ENCODE data around the gene DCAF5.
"Not testable (repeated sequence)": the region's sequence is repeated elsewhere in the genome, so short reads cannot be mapped to it uniquely, and the experiment has no call there.

DCAF5 gene

GRCh38 chr14:69068744-69069421 is 84.0 kb downstream of the DCAF5 start:
- peak; percentile 29 for DNase-seq

- DNase-seq: no peak
These were observed 86.3 kb downstream of the DCAF5 start for GRCh38 chr14:69066396-69067171.

- DNase-seq: not testable (repeated sequence)
These were observed 87.0 kb downstream of the DCAF5 start for GRCh38 chr14:69065934-69066333.

- DNase-seq: no peak
These were observed 88.3 kb downstream of the DCAF5 start for GRCh38 chr14:69064596-69064995.

GRCh38 chr14:69059658-69060623 is 93.0 kb downstream of the DCAF5 start:
- DNase-seq: peak; percentile 81

- no peak for DNase-seq
These were observed 96.7 kb downstream of the DCAF5 start for GRCh38 chr14:69055999-69056788.

- no peak for DNase-seq
These were observed 97.8 kb downstream of the DCAF5 start for GRCh38 chr14:69055125-69055524.

- DNase-seq: no peak
These were observed 98.9 kb downstream of the DCAF5 start for GRCh38 chr14:69054030-69054429.

- DNase-seq: peak; percentile 4
These were observed 100.7 kb downstream of the DCAF5 start for GRCh38 chr14:69052181-69052601.

- DNase-seq: no peak
These were observed 102.4 kb downstream of the DCAF5 start for GRCh38 chr14:69050240-69051184.

GRCh38 chr14:69049675-69050074 is 103.2 kb downstream of the DCAF5 start:
- peak; percentile 25 for DNase-seq

- no peak for DNase-seq
These were observed 104.5 kb downstream of the DCAF5 start for GRCh38 chr14:69048456-69048855.

- DNase-seq: no peak
These were observed 105.7 kb downstream of the DCAF5 start for GRCh38 chr14:69047255-69047654.

- no peak for DNase-seq
These were observed 106.5 kb downstream of the DCAF5 start for GRCh38 chr14:69046476-69046860.

GRCh38 chr14:69045857-69046475 is 107.0 kb downstream of the DCAF5 start:
- DNase-seq: peak; percentile 23

GRCh38 chr14:69044965-69045555 is 107.9 kb downstream of the DCAF5 start:
- no peak for DNase-seq

GRCh38 chr14:69044296-69044695 is 108.6 kb downstream of the DCAF5 start:
- no peak for DNase-seq

- peak; percentile 86 for DNase-seq
These were observed 109.2 kb downstream of the DCAF5 start for GRCh38 chr14:69043596-69044260.

GRCh38 chr14:69042787-69043444 is 110.0 kb downstream of the DCAF5 start:
- peak; percentile 96 for DNase-seq

All from MV-4-11 (cell line).